HepG2 (cell line): ENCODE results near the gene UBXN1. TPM values are rescaled to one million over a fixed set of nuclear protein-coding genes. Genes with fewer than 3 reads are reported as not detected.

Experiments used
- ATAC-seq: fragments of 200-7000 bp; cut with Tn5 transposase; 3 replicates; pipeline ENCODE4 v1.9.1; 2020; ENCODE audit warnings: mild to moderate bottlenecking, moderate library complexity
- BruUV-seq: library from RNA; stranded (reverse); fragments of 400-500 nt; replicated peaks from 2 replicates; lab custom pipeline; 2021; lab: Mats Ljungman, UMichigan
- CTCF ChIA-PET: fragments of 300-600 bp; formaldehyde crosslinking; extraction: SDS; loops from one replicate; lab custom pipeline; 2021; ENCODE audit warnings: low total read pairs, inconsistent platforms, low intra/inter-chr PET ratio; lab: Yijun Ruan, JAX
- POLR2A ChIA-PET: fragments of 350-600 bp; sonication (Branson Sonifier 250); formaldehyde crosslinking; loops from one replicate; lab custom pipeline; 2020; ENCODE audit warnings: antibody characterized with exemption, inconsistent platforms; lab: Yijun Ruan, JAX
- DNase-seq: peaks from one replicate; pipeline ENCODE4 v3.0.0-alpha.2; 2015; ENCODE audit warnings: low spot score
- FAIRE-seq: peaks from 3 replicates; lab custom pipeline; 2011; peaks lifted over from hg19 to GRCh38; lab: Jason Lieb, UNC
- H2AFZ ChIP-seq: one replicate; pipeline ENCODE4 v1.6.1; 2011; ENCODE audit warnings: low read length, inconsistent platforms
- H3K27ac ChIP-seq: fragments of 300-600 bp; 3 replicates; pipeline ENCODE4 v1.8.0; 2011; ENCODE audit warnings: mixed run types, mild to moderate bottlenecking, mixed read lengths, low read length, inconsistent platforms; ENCODE audit not compliant: insufficient read depth; ENCODE audit errors: extremely low read length
- H3K27me3 ChIP-seq, 2 experiments: fragments of 200-600 bp in 1 of 2; 2 replicates in 1 of 2; 3 replicates in 1 of 2; pipeline versions ENCODE4 v1.6.0 to v1.8.0; 2011; ENCODE audit warnings: low read length in 2 of 2, mild to moderate bottlenecking in 2 of 2, moderate library complexity in 2 of 2, inconsistent platforms in 1 of 2; ENCODE audit not compliant: insufficient read depth in 2 of 2, control insufficient read depth in 1 of 2
- H3K36me3 ChIP-seq, 2 experiments: fragments of 200-600 bp in 1 of 2; replicated peaks in 1 of 2; 2 replicates in 1 of 2; 3 replicates in 1 of 2; pipeline versions ENCODE4 v1.5.1 to v1.8.0; 2011; ENCODE audit warnings: low read length in 2 of 2, inconsistent platforms in 1 of 2; ENCODE audit not compliant: insufficient read depth in 2 of 2, control insufficient read depth in 1 of 2
- H3K4me1 ChIP-seq: 2 replicates; pipeline ENCODE4 v1.5.1; 2012; ENCODE audit warnings: low read length, inconsistent platforms; ENCODE audit not compliant: insufficient read depth
- H3K4me2 ChIP-seq: 2 replicates; pipeline ENCODE4 v1.6.0; 2011; ENCODE audit warnings: low read depth, low read length, inconsistent platforms
- H3K4me3 ChIP-seq, 3 experiments: fragments of 200-600 bp in 1 of 3; sonication (generic), shearing (Covaris generic) in 1 of 3; replicated peaks in 1 of 3; 2 replicates each; pipeline ENCODE4 v1.5.1; 2011 to 2016; ENCODE audit warnings: low read length in 3 of 3, inconsistent platforms in 2 of 3, low read depth in 2 of 3, mild to moderate bottlenecking in 2 of 3, control low read depth in 1 of 3, mixed read lengths in 1 of 3; ENCODE audit not compliant: insufficient read depth in 1 of 3
- H3K79me2 ChIP-seq: one replicate; pipeline ENCODE4 v1.6.1; 2011; ENCODE audit warnings: low read length, inconsistent platforms; ENCODE audit not compliant: insufficient read depth
- H3K9ac ChIP-seq: 2 replicates; pipeline ENCODE4 v1.6.0; 2011; ENCODE audit warnings: mild to moderate bottlenecking, low read depth, low read length, inconsistent platforms; ENCODE audit not compliant: insufficient read depth
- H3K9me3 ChIP-seq: 2 replicates; pipeline ENCODE4 v1.5.1; 2012; ENCODE audit warnings: mild to moderate bottlenecking, low read length
- H4K20me1 ChIP-seq: 2 replicates; pipeline ENCODE4 v1.6.0; 2011; ENCODE audit warnings: inconsistent platforms, mild to moderate bottlenecking, low read length, moderate library complexity; ENCODE audit not compliant: insufficient read depth
- AHDC1 ChIP-seq: sonication (generic); formaldehyde crosslinking; IDR thresholded peaks from 2 replicates; pipeline ENCODE4 v1.5.1; 2020; ENCODE audit warnings: mild to moderate bottlenecking, missing genetic modification reagents, borderline replicate concordance
- ARHGAP35 ChIP-seq: sonication (generic); formaldehyde crosslinking; IDR thresholded peaks from 2 replicates; pipeline ENCODE4 v1.9.0; 2022; ENCODE audit warnings: mild to moderate bottlenecking, inconsistent platforms, moderate library complexity, missing genetic modification reagents, borderline replicate concordance
- ARID2 ChIP-seq: sonication (generic); formaldehyde crosslinking; IDR thresholded peaks from 2 replicates; pipeline ENCODE4 v1.8.1; 2022; ENCODE audit warnings: mild to moderate bottlenecking, missing genetic modification reagents, borderline replicate concordance
- CCDC6 ChIP-seq: sonication (generic); formaldehyde crosslinking; IDR thresholded peaks from 2 replicates; pipeline ENCODE4 v1.8.1; 2022; ENCODE audit warnings: mild to moderate bottlenecking, missing genetic modification reagents, moderate library complexity
- HNRNPLL ChIP-seq: fragments of 200-400 bp; formaldehyde crosslinking; IDR thresholded peaks from 2 replicates; pipeline ENCODE4 v1.6.1; 2017; ENCODE audit warnings: mild to moderate bottlenecking, low read depth, low read length; ENCODE audit not compliant: poor library complexity, severe bottlenecking
- KLF6 ChIP-seq: IDR thresholded peaks from 2 replicates; pipeline ENCODE4 v1.8.0; 2016; ENCODE audit warnings: missing biosample characterization, missing genetic modification reagents
- NFIC ChIP-seq: IDR thresholded peaks from 2 replicates; pipeline ENCODE4 v1.6.1; 2012; ENCODE audit warnings: mild to moderate bottlenecking, low read length, inconsistent platforms
- NONO ChIP-seq, 2 experiments: fragments of 450-650 bp in 1 of 2; sonication (generic) in 1 of 2; formaldehyde crosslinking in 1 of 2; IDR thresholded peaks in 1 of 2; conservative IDR thresholded peaks in 1 of 2; 2 replicates each; pipeline versions ENCODE4 v1.6.1 to v1.8.0; 2017 to 2022; ENCODE audit warnings: mild to moderate bottlenecking in 1 of 2, missing genetic modification reagents in 1 of 2, moderate library complexity in 1 of 2
- NR1H2 ChIP-seq: sonication (generic); formaldehyde crosslinking; IDR thresholded peaks from 2 replicates; pipeline ENCODE4 v1.8.1; 2022; ENCODE audit warnings: low read depth, missing genetic modification reagents, borderline replicate concordance
- PCBP2 ChIP-seq: fragments of 200-400 bp; formaldehyde crosslinking; optimal IDR thresholded peaks from 2 replicates; pipeline ENCODE3; 2018; ENCODE audit warnings: low read length, low read depth; ENCODE audit not compliant: poor library complexity, severe bottlenecking
- PHF21A ChIP-seq: sonication (generic); formaldehyde crosslinking; IDR thresholded peaks from 2 replicates; pipeline ENCODE4 v1.5.0; 2020; ENCODE audit warnings: mild to moderate bottlenecking, missing genetic modification reagents
- TMF1 ChIP-seq: sonication (generic); formaldehyde crosslinking; IDR thresholded peaks from 2 replicates; pipeline ENCODE4 v1.8.1; 2022; ENCODE audit warnings: low read depth, missing genetic modification reagents
- XRCC5 ChIP-seq: fragments of 200-400 bp; formaldehyde crosslinking; optimal IDR thresholded peaks from 2 replicates; pipeline ENCODE3; 2017; ENCODE audit warnings: mild to moderate bottlenecking, low read length
- ZNF335 ChIP-seq: sonication (generic); formaldehyde crosslinking; IDR thresholded peaks from 2 replicates; pipeline ENCODE4 v1.4.0; 2020; ENCODE audit warnings: missing genetic modification reagents
- ZNF569 ChIP-seq: sonication (generic); formaldehyde crosslinking; IDR thresholded peaks from 2 replicates; pipeline ENCODE4 v1.5.0; 2020; ENCODE audit warnings: mild to moderate bottlenecking, missing genetic modification reagents, moderate library complexity, borderline replicate concordance
- ZNF614 ChIP-seq: IDR thresholded peaks from 2 replicates; pipeline ENCODE4 v1.6.1; 2018; ENCODE audit warnings: missing biosample characterization, missing genetic modification reagents, inconsistent platforms, borderline replicate concordance
- WGBS: methylation state at CpG from one replicate; pipeline ENCODE4 v1.1.6; 2017; ENCODE audit warnings: low lambda C conversion rate; 5-methylcytosine and 5-hydroxymethylcytosine counted together
- in situ Hi-C: cut with HindIII; loops from 2 replicates; pipeline ENCODE4 v1.10.0; 2017; ENCODE audit warnings: low pct_unique_long_range_greater_than_20kb; ENCODE audit not compliant: extremely low pct_ligation_motif_present
- intact Hi-C: fragments of 100-400 bp; cut with micrococcal nuclease; formaldehyde crosslinking; loops from one replicate; pipeline ENCODE4 v1.10.0; 2022; ENCODE audit not compliant: unreplicated experiment
- polyA plus RNA-seq, 8 experiments: library from polyadenylated mRNA; depleted of rRNA in 3 of 8; stranded (reverse) in 7 of 8; unstranded in 1 of 8; fragments of >200 nt; fragmentation: Illumina TruSeq in 4 of 8; extraction: Trizol in 4 of 8; gene quantifications; 2 replicates each; pipeline versions ENCODE4 v1.2.1 to v1.2.3, GENCODE V29; 2011 to 2016; ENCODE audit warnings: low read depth in 4 of 8, missing spikeins in 1 of 8, mixed read lengths in 1 of 8; ENCODE audit not compliant: insufficient read depth in 1 of 8
- total RNA-seq, 5 experiments: library from RNA; depleted of rRNA; stranded (reverse); fragments of >200 nt; fragmentation: Illumina TruSeq; extraction: Trizol; gene quantifications; 2 replicates each; pipeline ENCODE4 v1.2.3, GENCODE V29; 2016; ENCODE audit warnings: low read depth in 1 of 5

UBXN1 gene
- total and polyA plus RNA-seq, 2 of the 13 experiments (the other 11 are each of a cell fraction or from before 2014, with no cell fraction given), result 47.5 to 52.4 TPM

DNA sequence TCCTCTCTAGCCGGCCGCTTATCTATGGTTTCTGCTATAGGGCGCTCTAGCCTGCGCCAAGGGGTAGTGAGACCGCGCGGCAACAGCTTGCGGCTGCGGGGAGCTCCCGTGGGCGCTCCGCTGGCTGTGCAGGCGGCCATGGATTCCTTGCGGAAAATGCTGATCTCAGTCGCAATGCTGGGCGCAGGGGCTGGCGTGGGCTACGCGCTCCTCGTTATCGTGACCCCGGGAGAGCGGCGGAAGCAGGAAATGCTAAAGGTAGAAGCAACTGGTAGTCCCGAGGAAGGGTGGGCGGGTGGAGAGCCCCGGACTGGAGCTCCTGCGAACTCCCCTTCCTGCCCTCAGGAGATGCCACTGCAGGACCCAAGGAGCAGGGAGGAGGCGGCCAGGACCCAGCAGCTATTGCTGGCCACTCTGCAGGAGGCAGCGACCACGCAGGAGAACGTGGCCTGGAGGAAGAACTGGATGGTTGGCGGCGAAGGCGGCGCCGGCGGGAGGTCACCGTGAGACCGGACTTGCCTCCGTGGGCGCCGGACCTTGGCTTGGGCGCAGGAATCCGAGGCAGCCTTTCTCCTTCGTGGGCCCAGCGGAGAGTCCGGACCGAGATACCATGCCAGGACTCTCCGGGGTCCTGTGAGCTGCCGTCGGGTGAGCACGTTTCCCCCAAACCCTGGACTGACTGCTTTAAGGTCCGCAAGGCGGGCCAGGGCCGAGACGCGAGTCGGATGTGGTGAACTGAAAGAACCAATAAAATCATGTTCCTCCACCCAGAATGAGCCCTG is 7.1 kb downstream of the UBXN1 start, which contains the start of the genes LBHD1 and UQCC3:
LBHD1 (minus strand) TSS at position 660 of the 782 bp plus-strand sequence. CDS start 2,236 bp downstream, outside the sequence.
UQCC3 (plus strand) TSS at position 66 of the 782 bp plus-strand sequence; CDS start at position 139, 73 bp downstream.
- peak within 1 kb of the TSS; percentile 96 for H3K9ac ChIP-seq
- in situ Hi-C loops (no loop called here), intact Hi-C loops (no loop called here)
- WGBS, result 0% methylated on average over 8 of the region's 59 CpGs
- TSS peak; percentile 49 for BruUV-seq
- peaks cover 59% of the 10 kb centered on the region for H3K4me1 ChIP-seq
- no peaks in the 10 kb centered on the region; a peak in 1 of 5 replicates for H3K27me3 ChIP-seq
- ChIA-PET POLR2A (interaction anchor here (0.9 to 6.6 kb wide), 32 partner anchors 8 to 247 kb away, joined by 3 to 53 read pairs (median 6); partner anchors contain the start of genes AHNAK, B3GAT3, EEF1G and GANAB), CTCF (no interaction called here)
- no peaks in the 10 kb centered on the region for H3K9me3 ChIP-seq
- DNase-seq (peak; percentile 79), FAIRE-seq (peak; percentile 66), ATAC-seq (peak; percentile 83)
- peak within 1 kb of the TSS; percentile 76 for H3K4me2 ChIP-seq
- peaks cover 0 to 12% of the 10 kb centered on the region in 2 experiments; a peak in 2 of 5 replicates for H3K36me3 ChIP-seq
- H2AFZ ChIP-seq, result peak within 1 kb of the TSS; percentile 80
- H4K20me1 ChIP-seq, result no peaks in the 10 kb centered on the region; the same call in 1 of the 2 replicates
- H3K4me3 ChIP-seq, result peak within 1 kb of the TSS; percentile 76 to 98 (median 91)
- peaks cover 31% of the 10 kb centered on the region for H3K79me2 ChIP-seq
- H3K27ac ChIP-seq, result peak within 1 kb of the TSS; percentile 90
- TF ChIP-seq AHDC1, result no peak
- TF ChIP-seq XRCC5, result peak; percentile 80
- no peak for TF ChIP-seq ZNF569 (CRISPR knock-in tag)
- 0 out of 2 replicates have a peak, but pooled peaks have one; percentile 38 for TF ChIP-seq ARHGAP35 (CRISPR knock-in tag)
- no peak for TF ChIP-seq NONO (IDR thresholded peaks at IDR 0.05)
- TF ChIP-seq NONO (CRISPR knock-in tag; conservative IDR thresholded peaks at IDR 0.05), result peak; percentile 94
- no peak for TF ChIP-seq NFIC
- TF ChIP-seq PCBP2, result no peak
- peak; percentile 70 for TF ChIP-seq CCDC6 (CRISPR knock-in tag)
- peak; percentile 74; the same call in 1 of the 2 replicates for TF ChIP-seq ARID2 (CRISPR knock-in tag)
- peak; percentile 100 for TF ChIP-seq HNRNPLL
- TF ChIP-seq TMF1 (CRISPR knock-in tag), result 0 out of 2 replicates have a peak, but pooled peaks have one; percentile 43
- TF ChIP-seq NR1H2 (CRISPR knock-in tag), result no peak
- peak; percentile 23 for TF ChIP-seq ZNF335 (CRISPR knock-in tag)
- TF ChIP-seq PHF21A, result peak; percentile 23; the same call in 1 of the 2 replicates
- no peak for TF ChIP-seq ZNF614 (CRISPR knock-in tag)
- TF ChIP-seq KLF6 (CRISPR knock-in tag), result 0 out of 2 replicates have a peak, but pooled peaks have one; percentile 73
